Heart left ventricle (tissue), 13 donors: ENCODE data around the gene IL1R2.

ENCODE experiments used
- POLR2A ChIP-seq, 2 donors: fragments of 450-650 bp; IDR thresholded peaks; one replicate each; pipeline ENCODE4 v1.6.1; 2017; ENCODE audit warnings: antibody characterized with exemption in 2 of 2, mild to moderate bottlenecking in 2 of 2, moderate library complexity in 2 of 2
- TF ChIP-seq, protein P1 (sequence below), 12 donors: fragments of 200-600 bp; sonication (generic) in 4 of 12; IDR thresholded peaks; one replicate each; pipeline versions ENCODE4 v1.5.0 to v1.8.0; 2018 to 2022; ENCODE audit warnings: antibody characterized with exemption in 12 of 12, mild to moderate bottlenecking in 5 of 12
- donor health status: ischemic (EF 13 %, LVEDD 7.1; RV severe dilation, severe dysfunction).
- donor health status: DM: no; HTN: yes; CAD: no.
- donor health status: DM: no; HTN: no; CAD: no.
- donor health status: ischemic (EF 25% LVEDD 6.9; RV normal size, moderate dysfunction).
- donor health status: ischemic (EF 25% LVEDD 5.7; RV mildly dilated, moderate dysfunction).
- donor health status: ischemic (EF 35%, LVEDD 5.7; RV mildly dilated, moderate dysfunction).
- donor health status: nonischemic (EF 11% LVEDD 7.7; RV severe dilation, severe dysfunction).
- donor health status: DM: yes; HTN: yes; CAD: no.
- donor health status: PGD.
- donor health status: ischemic (EF 29% LVEDD 5.4; RV normal size, mild dysfunction).
- donor health status: nonischemic (EF 23%, LVEDD 6.1; RV moderate dilation, normal function).

DNA sequence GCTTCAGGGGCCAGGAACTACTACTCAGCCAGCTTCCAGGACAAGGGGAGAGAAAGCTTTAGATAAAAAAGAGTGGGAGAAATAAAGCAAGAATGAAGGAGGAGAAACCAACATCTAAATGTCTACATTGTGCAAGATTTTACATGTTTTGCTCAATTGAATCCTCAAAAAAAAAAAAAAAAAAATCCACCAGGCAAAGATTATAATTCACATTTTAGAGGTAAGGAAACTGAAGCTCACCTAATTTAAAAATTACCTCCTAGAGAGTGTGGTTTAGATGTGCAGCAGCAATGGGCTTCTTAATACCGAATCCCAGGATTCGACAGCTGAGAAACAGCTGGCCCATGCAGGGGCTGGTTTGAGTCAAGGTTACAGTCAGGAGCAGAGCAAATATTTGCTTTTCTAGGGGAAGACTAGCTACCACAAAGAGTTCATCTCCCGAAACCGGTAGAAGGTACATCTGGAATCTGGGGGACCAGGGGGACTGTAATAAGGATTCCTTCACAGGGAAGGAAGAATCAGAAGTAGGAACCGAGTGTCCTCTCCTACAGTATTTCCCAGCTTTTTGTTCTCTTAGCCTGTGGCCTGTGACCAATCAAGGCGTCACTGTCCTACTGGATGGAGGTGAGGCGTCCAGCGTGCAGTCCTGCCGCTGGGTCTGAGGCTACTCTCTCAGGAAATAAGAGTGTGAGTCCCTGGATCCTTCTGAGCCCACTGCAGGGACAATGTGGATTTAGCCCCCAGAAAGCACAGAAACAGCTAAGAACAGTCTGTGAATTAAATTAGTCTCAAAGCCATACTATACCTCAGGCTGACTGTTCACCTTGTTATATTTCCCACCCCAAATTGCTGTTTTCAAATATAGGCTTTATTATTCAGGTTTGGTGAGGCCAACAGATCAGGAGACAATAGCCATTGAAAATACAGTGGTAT, 42.3 kb downstream of the IL1R2 start:
- TF ChIP-seq, protein P1, sequence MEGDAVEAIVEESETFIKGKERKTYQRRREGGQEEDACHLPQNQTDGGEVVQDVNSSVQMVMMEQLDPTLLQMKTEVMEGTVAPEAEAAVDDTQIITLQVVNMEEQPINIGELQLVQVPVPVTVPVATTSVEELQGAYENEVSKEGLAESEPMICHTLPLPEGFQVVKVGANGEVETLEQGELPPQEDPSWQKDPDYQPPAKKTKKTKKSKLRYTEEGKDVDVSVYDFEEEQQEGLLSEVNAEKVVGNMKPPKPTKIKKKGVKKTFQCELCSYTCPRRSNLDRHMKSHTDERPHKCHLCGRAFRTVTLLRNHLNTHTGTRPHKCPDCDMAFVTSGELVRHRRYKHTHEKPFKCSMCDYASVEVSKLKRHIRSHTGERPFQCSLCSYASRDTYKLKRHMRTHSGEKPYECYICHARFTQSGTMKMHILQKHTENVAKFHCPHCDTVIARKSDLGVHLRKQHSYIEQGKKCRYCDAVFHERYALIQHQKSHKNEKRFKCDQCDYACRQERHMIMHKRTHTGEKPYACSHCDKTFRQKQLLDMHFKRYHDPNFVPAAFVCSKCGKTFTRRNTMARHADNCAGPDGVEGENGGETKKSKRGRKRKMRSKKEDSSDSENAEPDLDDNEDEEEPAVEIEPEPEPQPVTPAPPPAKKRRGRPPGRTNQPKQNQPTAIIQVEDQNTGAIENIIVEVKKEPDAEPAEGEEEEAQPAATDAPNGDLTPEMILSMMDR (IDR thresholded peaks at IDR 0.05), result no peak
- TF ChIP-seq POLR2A (IDR thresholded peaks at IDR 0.05), result no peak
